ENCODE data around the gene PRLR.
"Not testable (repeated sequence)": the region's sequence is repeated elsewhere in the genome, so short reads cannot be mapped to it uniquely, and the experiment has no call there.

Gene PRLR

DNA sequence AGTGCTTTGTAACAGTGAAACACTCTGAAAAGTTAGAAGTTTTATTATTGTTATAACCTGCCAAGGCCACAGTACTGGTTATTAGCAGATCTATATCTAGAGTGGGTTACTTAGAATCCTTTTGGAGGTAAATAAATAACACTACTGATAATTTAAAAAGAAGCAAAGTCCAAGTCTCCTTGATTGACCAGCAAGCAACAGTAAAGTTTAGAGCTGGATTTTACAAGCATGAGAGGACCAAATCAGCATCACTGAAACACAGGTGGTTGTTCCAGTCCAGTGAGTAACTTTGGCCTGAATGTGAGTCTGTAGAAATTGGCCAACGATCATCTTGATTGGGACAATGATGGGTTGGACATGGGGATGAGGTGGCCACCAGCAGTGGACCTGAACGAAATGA is 105.4 kb downstream of the PRLR start:
- DNase-seq, result no peak

GRCh38 chr5:35122819-35123218 is 107.5 kb downstream of the PRLR start:
- DNase-seq, result no peak

DNA sequence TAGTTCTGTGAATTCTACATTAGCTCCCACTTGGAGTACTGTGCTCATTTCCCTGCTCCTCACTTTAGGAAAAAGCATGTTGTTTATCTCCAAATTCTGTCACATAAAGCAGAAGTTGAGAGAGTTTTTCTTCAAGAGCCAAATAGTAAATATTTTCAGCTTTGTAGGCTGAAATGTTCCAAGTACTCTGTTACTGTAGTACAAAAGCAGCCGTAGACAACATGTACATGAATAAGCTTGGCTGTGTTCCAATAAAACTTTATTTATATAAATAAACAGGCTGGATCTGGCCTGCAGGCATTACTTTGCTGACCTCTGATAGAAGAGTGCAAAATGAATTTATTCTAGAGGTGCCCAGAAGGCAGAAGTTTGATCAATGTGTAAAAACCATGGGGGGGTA is 109.6 kb downstream of the PRLR start:
- no peak for DNase-seq

DNA sequence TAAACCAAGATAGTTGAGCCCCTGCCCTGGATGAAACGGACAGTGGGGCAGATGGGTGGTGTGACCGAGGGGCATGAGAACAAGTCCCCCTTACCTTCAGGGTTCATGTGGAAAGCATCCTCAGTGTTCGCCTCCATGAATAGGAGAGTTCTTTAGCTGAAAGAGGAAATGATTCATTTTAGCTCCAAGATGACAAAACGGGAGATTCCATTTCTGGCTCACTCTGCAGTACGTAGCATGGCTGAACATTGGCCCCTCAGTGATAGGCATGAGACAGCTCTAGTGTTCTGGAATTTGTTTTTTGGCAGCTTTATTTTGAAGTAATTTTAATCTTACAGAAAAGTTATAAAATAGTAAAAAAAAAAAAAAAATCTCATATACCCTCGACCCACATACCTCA is 112.3 kb downstream of the PRLR start:
- DNase-seq, result peak; percentile 82

DNA sequence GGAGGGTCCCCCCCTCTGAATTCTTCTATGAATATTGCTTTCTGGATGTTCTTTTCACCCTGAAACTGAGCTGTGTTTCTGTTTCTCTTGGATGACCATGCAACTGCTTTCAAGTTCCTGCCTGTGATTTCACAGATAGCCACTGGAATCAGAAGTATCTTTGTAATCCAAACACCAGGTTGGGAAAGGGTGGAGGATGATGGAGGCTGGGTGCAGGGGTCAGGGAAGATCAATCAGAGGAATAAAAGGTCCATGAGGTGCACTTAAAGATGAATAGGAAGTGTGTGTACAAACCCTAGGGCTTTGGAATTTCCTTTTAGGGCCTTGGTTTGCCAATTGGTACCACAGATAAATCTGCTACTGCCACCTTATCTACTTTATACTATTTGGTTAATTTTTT is 114.4 kb downstream of the PRLR start:
- DNase-seq, result no peak

DNA sequence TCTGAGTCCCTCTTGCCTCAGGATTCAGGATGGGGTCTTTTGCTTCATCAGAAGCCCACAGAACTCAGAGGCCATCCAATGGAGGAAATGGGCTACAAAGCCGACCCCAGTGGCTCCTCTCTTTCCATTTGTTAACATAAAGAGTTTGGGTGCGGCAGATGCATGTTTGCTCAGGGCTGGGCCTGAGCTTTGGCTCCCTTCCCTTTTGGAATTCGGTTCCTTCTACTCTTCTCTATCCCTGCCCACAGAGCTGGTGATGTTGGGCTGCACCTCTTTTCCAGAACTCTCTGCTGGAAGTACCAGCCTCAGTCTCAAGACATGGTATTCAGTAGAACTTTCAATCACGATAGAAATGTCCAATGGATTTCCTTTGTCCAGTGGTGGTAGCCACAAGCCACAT is 115.6 kb downstream of the PRLR start:
- DNase-seq, result no peak

GRCh38 chr5:35112300-35112699 is 118.0 kb downstream of the PRLR start:
- DNase-seq, result no peak

DNA sequence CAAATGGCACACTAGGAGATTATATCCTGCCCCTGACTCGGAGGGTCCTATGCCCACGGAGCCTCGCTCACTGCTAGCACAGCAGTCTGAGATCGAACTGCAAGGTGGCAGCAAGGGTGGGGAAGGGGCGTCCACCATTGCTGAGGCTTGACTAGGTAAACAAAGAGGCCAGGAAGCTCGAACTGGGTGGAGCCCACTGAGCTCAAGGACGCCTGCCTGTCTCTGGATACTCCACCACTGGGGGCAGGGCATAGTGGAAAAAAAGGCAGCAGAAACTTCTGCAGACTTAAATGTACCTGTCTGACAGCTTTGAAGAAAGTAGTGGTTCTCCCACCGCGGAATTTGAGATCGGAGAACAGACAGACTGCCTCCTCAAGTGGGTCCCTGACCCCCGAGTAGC is 125.7 kb downstream of the PRLR start:
- DNase-seq, result not testable (repeated sequence)

DNA sequence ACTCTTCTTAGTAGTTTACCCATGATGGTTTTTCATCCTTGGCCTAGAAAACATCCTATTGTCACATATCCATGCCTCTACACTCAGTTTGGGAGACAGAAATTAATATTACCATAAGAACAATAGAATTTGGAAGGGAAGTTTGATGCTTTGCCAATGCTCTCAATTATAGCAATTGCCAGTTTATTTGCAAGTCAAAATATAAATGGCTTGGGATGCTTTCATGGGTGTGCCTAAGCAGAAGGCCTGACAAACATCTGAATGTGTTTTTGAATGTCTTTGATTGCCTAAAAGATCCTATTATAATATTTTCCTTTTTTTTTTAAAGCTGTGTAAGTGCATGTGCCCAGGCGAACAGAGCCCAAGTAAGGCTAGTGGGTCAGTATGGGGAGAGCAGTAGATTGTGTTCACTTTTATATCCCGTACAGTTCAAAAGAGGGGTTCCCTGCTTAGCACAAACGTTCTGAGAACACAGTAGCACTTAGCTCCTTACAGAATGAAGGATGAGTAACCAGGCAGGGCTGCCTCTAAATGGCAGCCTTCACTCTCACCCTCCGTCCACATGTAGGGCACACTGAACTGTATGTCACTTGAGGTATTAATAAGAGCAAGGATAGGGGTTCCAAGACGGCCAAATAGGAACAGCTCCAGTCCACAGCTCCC is 126.5 kb downstream of the PRLR start:
- DNase-seq, result no peak

- DNase-seq, result not testable (repeated sequence)
Measured at GRCh38 chr5:35101720-35102119, 128.6 kb downstream of the PRLR start.

DNA sequence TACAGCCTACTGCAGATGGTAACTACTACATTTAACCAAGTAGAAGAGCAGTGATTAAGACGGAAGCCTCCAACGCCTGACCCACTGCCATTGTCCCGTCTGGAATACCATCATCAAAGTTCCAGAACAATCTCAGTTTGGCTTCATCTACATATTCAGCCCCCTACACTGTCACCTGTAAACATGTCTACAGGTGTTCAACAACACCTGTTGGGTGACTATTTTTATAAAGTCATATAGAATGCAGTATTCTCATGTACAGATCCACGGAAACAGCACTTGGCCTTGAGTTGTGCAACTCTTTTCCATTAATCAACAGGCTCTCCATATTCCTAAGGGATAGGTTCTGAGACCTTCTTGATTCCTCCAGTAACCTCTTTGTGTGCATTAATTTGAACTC is 129.3 kb downstream of the PRLR start:
- no peak for DNase-seq

- no peak for DNase-seq
Measured at GRCh38 chr5:35098214-35098613, 132.1 kb downstream of the PRLR start.

DNA sequence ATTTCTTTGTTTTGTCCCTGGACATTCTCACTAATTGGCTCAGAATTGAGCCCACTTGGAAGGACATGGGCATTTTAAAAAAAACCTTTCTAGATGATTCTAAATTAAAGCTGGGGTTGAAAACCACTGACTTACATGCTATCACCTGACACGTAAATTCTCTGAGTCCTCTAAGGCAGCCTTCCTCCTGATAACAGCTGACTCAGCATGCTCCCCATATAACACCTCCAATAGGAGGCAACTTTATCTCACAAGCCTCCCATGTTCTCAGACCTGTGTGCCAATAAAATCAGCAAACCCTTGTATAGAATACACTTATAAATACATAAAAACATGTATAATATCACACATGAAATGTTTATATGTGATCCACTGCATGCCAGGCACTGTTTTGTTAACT is 133.4 kb downstream of the PRLR start:
- no peak for DNase-seq

DNA sequence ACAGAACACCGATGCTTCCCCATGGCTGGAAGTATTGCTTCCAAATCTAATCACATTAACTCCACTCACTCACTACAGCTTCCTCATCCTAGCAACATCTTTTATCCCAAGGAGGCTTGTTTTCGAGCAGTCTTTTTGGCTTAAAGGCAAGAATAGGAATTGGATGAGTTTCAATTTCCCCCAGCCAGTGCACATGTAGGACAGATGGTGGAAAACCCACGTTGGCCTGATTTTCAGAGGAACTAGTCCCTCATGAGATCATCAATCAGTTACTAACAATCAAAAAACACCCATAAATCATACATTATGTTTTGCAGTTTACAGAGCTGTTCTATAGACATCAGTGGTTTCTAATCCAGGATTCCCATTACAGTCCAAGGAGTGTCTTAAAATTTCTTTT is 134.1 kb downstream of the PRLR start:
- peak; percentile 67 for DNase-seq

- no peak for DNase-seq
Measured at GRCh38 chr5:35095366-35095765, 134.9 kb downstream of the PRLR start.

DNA sequence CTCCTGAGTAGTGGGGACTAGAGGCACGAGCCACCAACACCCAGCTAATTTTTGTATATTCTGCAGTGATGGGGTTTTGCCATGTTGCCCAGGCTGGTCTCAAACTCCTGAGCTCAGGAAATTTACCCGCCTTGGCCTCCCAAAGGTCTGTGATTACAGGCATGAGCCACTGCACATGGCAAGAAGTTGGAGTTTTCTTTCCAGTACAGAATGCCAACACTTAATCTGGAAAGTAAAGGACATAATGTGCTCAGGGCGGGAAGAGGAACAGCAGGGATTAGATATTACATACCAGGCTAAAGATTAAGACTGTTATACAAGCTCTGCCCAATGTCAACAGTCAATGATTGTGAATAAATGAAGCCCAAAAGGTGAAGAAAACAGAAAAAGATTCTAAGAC is 135.3 kb downstream of the PRLR start:
- DNase-seq, result no peak

- DNase-seq, result no peak
Measured at GRCh38 chr5:35092703-35093102, 137.6 kb downstream of the PRLR start.

GRCh38 chr5:35091704-35092103 is 138.6 kb downstream of the PRLR start:
- no peak for DNase-seq

GRCh38 chr5:35089334-35090314 is 140.7 kb downstream of the PRLR start:
- peak; percentile 73 for DNase-seq

- peak; percentile 21 for DNase-seq
Measured at GRCh38 chr5:35087991-35088390, 142.3 kb downstream of the PRLR start.

- DNase-seq, result no peak
Measured at GRCh38 chr5:35083150-35083549, 147.1 kb downstream of the PRLR start.

DNA sequence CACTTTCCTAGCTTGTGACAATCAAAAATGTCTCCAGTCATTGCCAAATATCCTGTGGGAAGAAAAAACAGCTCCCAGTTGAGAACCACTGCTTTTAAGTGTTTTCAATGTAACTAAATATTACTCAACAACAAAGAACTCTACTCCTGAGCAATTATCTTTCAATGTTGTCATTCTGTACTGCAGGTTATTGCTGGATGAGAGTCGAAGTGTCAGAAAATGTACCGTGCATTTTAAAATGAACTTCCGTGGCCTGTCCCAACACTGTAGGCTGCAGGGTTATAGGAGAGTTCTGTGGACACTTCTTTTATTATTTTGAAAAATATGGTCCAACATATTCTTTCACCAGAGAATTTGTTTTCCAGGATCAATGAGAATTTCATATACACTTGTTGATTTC is 147.8 kb downstream of the PRLR start:
- DNase-seq, result no peak

DNA sequence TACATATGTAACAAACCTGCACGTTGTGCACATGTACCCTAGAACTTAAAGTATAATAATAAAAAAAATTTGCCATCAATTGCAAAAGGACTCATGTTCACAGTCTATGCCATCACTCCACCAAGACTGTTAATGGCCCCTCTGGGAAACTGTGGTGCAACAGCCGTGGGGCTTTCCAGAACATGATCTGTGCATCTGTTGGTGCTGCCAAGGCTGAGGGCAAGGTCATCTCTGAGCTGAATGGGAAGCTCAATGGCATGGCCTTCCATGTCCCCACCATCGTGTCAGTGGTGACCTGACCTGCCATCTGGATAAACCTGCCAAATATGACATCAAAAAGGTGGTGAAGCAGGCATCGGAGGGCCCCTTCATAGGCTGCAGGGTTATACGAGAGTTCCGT is 149.2 kb downstream of the PRLR start:
- no peak for DNase-seq

- no peak for DNase-seq
Measured at GRCh38 chr5:35073160-35073559, 157.1 kb downstream of the PRLR start.
